ENCODE measurements around the gene ETFA. TPM values are rescaled to one million over a fixed set of nuclear protein-coding genes. Genes with fewer than 3 reads are reported as not detected.

The ETFA gene
- total and polyA plus RNA-seq, 4 experiments from 2014 or later = 47.7 to 106 (median 76.5) TPM

- no peak overlapping the region for H3K4me3 ChIP-seq (ENCODE audit: low read length in 2 of 2)
- no peak for DNase-seq
- Mint-ChIP-seq H3K27ac (peak overlapping the region in 2 of 7 donors; percentile 17 to 52), H3K4me3 (no peak overlapping the region), H3K9me3 (peaks cover 0 to 4% (median 0%) of the 10 kb centered on the region in 8 donors), H3K36me3 (peaks cover 0 to 1% of the 10 kb centered on the region in 2 donors), H3K4me1 (peaks cover 0 to 7% (median 3%) of the 10 kb centered on the region in 4 donors), H3K27me3 (peaks cover 0 to 2% of the 10 kb centered on the region in 2 donors)
- H3K27ac ChIP-seq (ENCODE audit: low read depth, low read length) = no peak overlapping the region
- intact Hi-C loops (cut with micrococcal nuclease) = no loop called here
- no peaks in the 10 kb centered on the region for H3K9me3 ChIP-seq (ENCODE audit: control insufficient read depth in 1 of 2, low read length in 2 of 2)
- POLR2A ChIA-PET (ENCODE audit: partially characterized antibody) = no interaction called here
- no peaks in the 10 kb centered on the region for H3K36me3 ChIP-seq (ENCODE audit: insufficient read depth, low read length)
- no peaks in the 10 kb centered on the region for H3K4me1 ChIP-seq (ENCODE audit: insufficient read depth, low read length)
- no peaks in the 10 kb centered on the region for H3K27me3 ChIP-seq (ENCODE audit: insufficient read depth, low read length)
- CTCF ChIA-PET (ENCODE audit: partially characterized antibody) = interaction anchor here (2.8 kb wide), 1 partner anchor 8 kb away, joined by 11 read pairs; no protein-coding TSS in a partner anchor
Measured at GRCh38 chr15:76198456-76199105, 112.7 kb downstream of the ETFA start.

GRCh38 chr15:76197703-76198455 lies 113.4 kb downstream of the ETFA start:
- Mint-ChIP-seq H3K27ac (no peak overlapping the region), H3K4me3 (no peak overlapping the region), H3K4me1 (peaks cover 0 to 7% (median 3%) of the 10 kb centered on the region in 4 donors), H3K36me3 (peaks cover 0 to 1% of the 10 kb centered on the region in 2 donors), H3K9me3 (peaks cover 0 to 4% (median 0%) of the 10 kb centered on the region in 8 donors), H3K27me3 (peaks cover 0 to 2% of the 10 kb centered on the region in 2 donors)
- Histone ChIP-seq H3K27ac (ENCODE audit: low read depth, low read length) (no peak overlapping the region), H3K36me3 (ENCODE audit: insufficient read depth, low read length) (no peaks in the 10 kb centered on the region), H3K4me3 (ENCODE audit: low read length in 2 of 2) (no peak overlapping the region), H3K4me1 (ENCODE audit: insufficient read depth, low read length) (no peaks in the 10 kb centered on the region), H3K27me3 (ENCODE audit: insufficient read depth, low read length) (no peaks in the 10 kb centered on the region), H3K9me3 (ENCODE audit: control insufficient read depth in 1 of 2, low read length in 2 of 2) (no peaks in the 10 kb centered on the region)
- no peak for DNase-seq
- intact Hi-C loops (cut with micrococcal nuclease) = no loop called here
- POLR2A ChIA-PET (ENCODE audit: partially characterized antibody) = no interaction called here
- CTCF ChIA-PET (ENCODE audit: partially characterized antibody) = no interaction called here

GRCh38 chr15:76196269-76197231 lies 114.7 kb downstream of the ETFA start:
- Mint-ChIP-seq H3K27ac (no peak overlapping the region), H3K4me1 (peaks cover 0 to 7% (median 3%) of the 10 kb centered on the region in 4 donors), H3K9me3 (peaks cover 0 to 2% (median 0%) of the 10 kb centered on the region in 8 donors), H3K4me3 (no peak overlapping the region), H3K27me3 (peaks cover 1 to 2% of the 10 kb centered on the region in 2 donors), H3K36me3 (no peaks in the 10 kb centered on the region)
- H3K9me3 ChIP-seq (ENCODE audit: control insufficient read depth in 1 of 2, low read length in 2 of 2) = no peaks in the 10 kb centered on the region
- DNase-seq = no peak
- no peaks in the 10 kb centered on the region for H3K36me3 ChIP-seq (ENCODE audit: insufficient read depth, low read length)
- H3K27me3 ChIP-seq (ENCODE audit: insufficient read depth, low read length) = no peaks in the 10 kb centered on the region
- H3K4me1 ChIP-seq (ENCODE audit: insufficient read depth, low read length) = no peaks in the 10 kb centered on the region
- ChIA-PET POLR2A (ENCODE audit: partially characterized antibody) (no interaction called here), CTCF (ENCODE audit: partially characterized antibody) (no interaction called here)
- intact Hi-C loops (cut with micrococcal nuclease) = no loop called here
- no peak overlapping the region for H3K27ac ChIP-seq (ENCODE audit: low read depth, low read length)
- no peak overlapping the region for H3K4me3 ChIP-seq (ENCODE audit: low read length in 2 of 2)

- H3K4me1 ChIP-seq (ENCODE audit: insufficient read depth, low read length) = peaks cover 4% of the 10 kb centered on the region
- ChIA-PET CTCF (ENCODE audit: partially characterized antibody) (no interaction called here), POLR2A (ENCODE audit: partially characterized antibody) (no interaction called here)
- H3K4me3 ChIP-seq (ENCODE audit: low read length in 2 of 2) = no peak overlapping the region
- no peak overlapping the region for H3K27ac Mint-ChIP-seq
- no peaks in the 10 kb centered on the region for H3K9me3 ChIP-seq (ENCODE audit: control insufficient read depth in 1 of 2, low read length in 2 of 2)
- intact Hi-C loops (cut with micrococcal nuclease) = no loop called here
- H3K4me3 Mint-ChIP-seq = no peak overlapping the region
- no peak for DNase-seq
- no peaks in the 10 kb centered on the region for H3K27me3 ChIP-seq (ENCODE audit: insufficient read depth, low read length)
- H3K4me1 Mint-ChIP-seq = peaks cover 5 to 12% (median 9%) of the 10 kb centered on the region in 4 donors
- H3K36me3 ChIP-seq (ENCODE audit: insufficient read depth, low read length) = no peaks in the 10 kb centered on the region
- H3K36me3 Mint-ChIP-seq = no peaks in the 10 kb centered on the region
- H3K9me3 Mint-ChIP-seq = peaks cover 0 to 2% (median 0%) of the 10 kb centered on the region in 8 donors
- H3K27ac ChIP-seq (ENCODE audit: low read depth, low read length) = no peak overlapping the region
- peaks cover 1 to 3% of the 10 kb centered on the region in 2 donors for H3K27me3 Mint-ChIP-seq
Measured at GRCh38 chr15:76195506-76196268, 115.6 kb downstream of the ETFA start.

GRCh38 chr15:76193934-76194333 lies 117.3 kb downstream of the ETFA start:
- Histone ChIP-seq H3K4me3 (ENCODE audit: low read length in 2 of 2) (no peak overlapping the region), H3K27me3 (ENCODE audit: insufficient read depth, low read length) (no peaks in the 10 kb centered on the region), H3K27ac (ENCODE audit: low read depth, low read length) (no peak overlapping the region), H3K36me3 (ENCODE audit: insufficient read depth, low read length) (no peaks in the 10 kb centered on the region), H3K9me3 (ENCODE audit: control insufficient read depth in 1 of 2, low read length in 2 of 2) (no peaks in the 10 kb centered on the region), H3K4me1 (ENCODE audit: insufficient read depth, low read length) (peaks cover 8% of the 10 kb centered on the region)
- peaks cover 8% of the 10 kb centered on the region in 2 donors for H3K27me3 Mint-ChIP-seq
- intact Hi-C loops (cut with micrococcal nuclease) = no loop called here
- H3K4me3 Mint-ChIP-seq = no peak overlapping the region
- no peak overlapping the region for H3K27ac Mint-ChIP-seq
- POLR2A ChIA-PET (ENCODE audit: partially characterized antibody) = no interaction called here
- peaks cover 8 to 17% (median 12%) of the 10 kb centered on the region in 4 donors for H3K4me1 Mint-ChIP-seq
- CTCF ChIA-PET (ENCODE audit: partially characterized antibody) = no interaction called here
- DNase-seq = no peak
- no peaks in the 10 kb centered on the region for H3K36me3 Mint-ChIP-seq
- peaks cover 0 to 2% (median 0%) of the 10 kb centered on the region in 8 donors for H3K9me3 Mint-ChIP-seq

- H3K36me3 Mint-ChIP-seq = no peaks in the 10 kb centered on the region
- peaks cover 8% of the 10 kb centered on the region for H3K4me1 ChIP-seq (ENCODE audit: insufficient read depth, low read length)
- H3K4me1 Mint-ChIP-seq = peaks cover 8 to 14% (median 11%) of the 10 kb centered on the region in 4 donors
- no peak overlapping the region for H3K27ac ChIP-seq (ENCODE audit: low read depth, low read length)
- H3K9me3 ChIP-seq (ENCODE audit: control insufficient read depth in 1 of 2, low read length in 2 of 2) = no peaks in the 10 kb centered on the region
- POLR2A ChIA-PET (ENCODE audit: partially characterized antibody) = no interaction called here
- CTCF ChIA-PET (ENCODE audit: partially characterized antibody) = interaction anchor here (1.3 kb wide), 1 partner anchor 9 kb away, joined by 5 read pairs; no protein-coding TSS in a partner anchor
- H3K36me3 ChIP-seq (ENCODE audit: insufficient read depth, low read length) = no peaks in the 10 kb centered on the region
- peaks cover 10 to 14% of the 10 kb centered on the region in 2 donors for H3K27me3 Mint-ChIP-seq
- no peaks in the 10 kb centered on the region for H3K27me3 ChIP-seq (ENCODE audit: insufficient read depth, low read length)
- H3K27ac Mint-ChIP-seq = no peak overlapping the region
- peaks cover 0 to 2% (median 0%) of the 10 kb centered on the region in 8 donors for H3K9me3 Mint-ChIP-seq
- H3K4me3 ChIP-seq (ENCODE audit: low read length in 2 of 2) = no peak overlapping the region
- peak overlapping the region in 1 of 8 donors; percentile 15 for H3K4me3 Mint-ChIP-seq
- intact Hi-C loops (cut with micrococcal nuclease) = no loop called here
- no peak for DNase-seq
Measured at GRCh38 chr15:76192715-76193114, 118.6 kb downstream of the ETFA start.

All from CD4-positive, alpha-beta memory T cell (primary cell).